WI38 (cell line): Measurements from ENCODE around the gene DNMT3B.

Experiments used
- H3K4me3 ChIP-seq: 2 replicates; pipeline ENCODE4 v1.5.1; 2011; ENCODE audit warnings: low read depth, mild to moderate bottlenecking, control low read depth, low read length
- CTCF ChIP-seq: IDR thresholded peaks from 2 replicates; pipeline ENCODE4 v1.5.1; 2012; ENCODE audit warnings: low read depth, mild to moderate bottlenecking, control low read depth, low read length

The DNMT3B gene

GRCh38 chr20:32841174-32841573 lies 79.0 kb downstream of the DNMT3B start:
- TF ChIP-seq CTCF, result no peak
- no peak overlapping the region for H3K4me3 ChIP-seq

GRCh38 chr20:32841632-32842031 lies 79.4 kb downstream of the DNMT3B start:
- H3K4me3 ChIP-seq, result no peak overlapping the region
- no peak for TF ChIP-seq CTCF

- no peak for TF ChIP-seq CTCF
- no peak overlapping the region for H3K4me3 ChIP-seq
Observed at GRCh38 chr20:32842688-32843524, 80.7 kb downstream of the DNMT3B start.

GRCh38 chr20:32845786-32846185 lies 83.6 kb downstream of the DNMT3B start:
- no peak for TF ChIP-seq CTCF

GRCh38 chr20:32846852-32847251 lies 84.7 kb downstream of the DNMT3B start:
- TF ChIP-seq CTCF, result no peak
- no peak overlapping the region for H3K4me3 ChIP-seq

More at GRCh38 chr20:32845786-32846185, 83.6 kb downstream of the DNMT3B start:
- H3K4me3 ChIP-seq, result no peak overlapping the region

GRCh38 chr20:32847964-32848363 lies 85.8 kb downstream of the DNMT3B start:
- no peak overlapping the region for H3K4me3 ChIP-seq
- TF ChIP-seq CTCF, result no peak

GRCh38 chr20:32848846-32849245 lies 86.7 kb downstream of the DNMT3B start:
- TF ChIP-seq CTCF, result no peak
- no peak overlapping the region for H3K4me3 ChIP-seq
